Activated CD8-positive, alpha-beta memory T cell treated with anti-CD3 and anti-CD28 coated beads, Interleukin-2, amount 10 ng/mL, durations not matched to agents 7 days and 5 days (primary cell): Measurements from ENCODE around the gene SYNC. TPM values are rescaled to one million over a fixed set of nuclear protein-coding genes. Genes with fewer than 3 reads are reported as not detected.

Source experiments
- ATAC-seq: fragments of 150-1000 bp; cut with Tn5 transposase; one replicate; pipeline ENCODE4 v1.10.0; 2021; ENCODE audit warnings: moderate library complexity
- CTCF ChIA-PET: fragments of 350-600 bp; sonication (Branson Sonifier 250); formaldehyde crosslinking; loops from one replicate; lab custom pipeline; 2021; ENCODE audit warnings: antibody characterized with exemption; lab: Charles Lee
- DNase-seq: peaks from one replicate; pipeline ENCODE4 v3.0.0-alpha.2; 2020
- H3K27ac Mint-ChIP-seq: one replicate; pipeline ENCODE4 v1.8.0; 2021; ENCODE audit warnings: mild to moderate bottlenecking, mixed read lengths
- H3K27me3 Mint-ChIP-seq: one replicate; pipeline ENCODE4 v1.8.0; 2021; ENCODE audit warnings: mixed read lengths
- H3K36me3 Mint-ChIP-seq: one replicate; pipeline ENCODE4 v1.8.0; 2021; ENCODE audit warnings: mild to moderate bottlenecking, mixed read lengths
- H3K4me1 Mint-ChIP-seq: one replicate; pipeline ENCODE4 v1.8.0; 2021; ENCODE audit warnings: mixed read lengths
- H3K4me3 Mint-ChIP-seq: one replicate; pipeline ENCODE4 v1.8.0; 2021; ENCODE audit warnings: mild to moderate bottlenecking, moderate library complexity, mixed read lengths
- H3K9me3 Mint-ChIP-seq: one replicate; pipeline ENCODE4 v1.8.0; 2022; ENCODE audit warnings: low read depth, mixed read lengths
- total RNA-seq, 2 experiments: library from RNA; stranded (reverse); gene quantifications; one replicate each; pipeline ENCODE4 v1.2.3, GENCODE V29; 2021

SYNC gene
- total RNA-seq, 2 experiments from 2014 or later: not detected

- peaks cover 2% of the 10 kb centered on the region for H3K4me1 Mint-ChIP-seq
- DNase-seq (no peak), ATAC-seq (no peak)
- H3K27ac Mint-ChIP-seq: no peak overlapping the region
- H3K4me3 Mint-ChIP-seq: no peak overlapping the region
- H3K9me3 Mint-ChIP-seq: no peaks in the 10 kb centered on the region
- CTCF ChIA-PET: no interaction called here
- H3K36me3 Mint-ChIP-seq: no peaks in the 10 kb centered on the region
- H3K27me3 Mint-ChIP-seq: peaks cover 22% of the 10 kb centered on the region
Observed at GRCh38 chr1:32736812-32737791, 34.5 kb upstream of the SYNC start.

GRCh38 chr1:32733582-32734321, 31.2 kb upstream of the SYNC start:
- peaks cover 8% of the 10 kb centered on the region for H3K27me3 Mint-ChIP-seq
- CTCF ChIA-PET: interaction anchor here (2.5 to 3.0 kb wide), 2 partner anchors 22 to 40 kb away, joined by 9 to 13 read pairs; no protein-coding TSS in a partner anchor

GRCh38 chr1:32729254-32730046, 26.9 kb upstream of the SYNC start:
- Mint-ChIP-seq H3K4me1 (peaks cover 16% of the 10 kb centered on the region), H3K27ac (no peak overlapping the region), H3K9me3 (no peaks in the 10 kb centered on the region), H3K27me3 (peaks cover 3% of the 10 kb centered on the region), H3K36me3 (no peaks in the 10 kb centered on the region), H3K4me3 (no peak overlapping the region)
- DNase-seq: no peak
- CTCF ChIA-PET: interaction anchor here (2.4 to 2.5 kb wide), 2 partner anchors 17 to 43 kb away, joined by 8 to 11 read pairs; no protein-coding TSS in a partner anchor
- ATAC-seq: no peak

More at GRCh38 chr1:32733582-32734321, 31.2 kb upstream of the SYNC start:
- Mint-ChIP-seq H3K4me1 (peaks cover 6% of the 10 kb centered on the region), H3K4me3 (no peak overlapping the region), H3K36me3 (no peaks in the 10 kb centered on the region), H3K27ac (no peak overlapping the region), H3K9me3 (no peaks in the 10 kb centered on the region)
- DNase-seq (no peak), ATAC-seq (no peak)

DNA sequence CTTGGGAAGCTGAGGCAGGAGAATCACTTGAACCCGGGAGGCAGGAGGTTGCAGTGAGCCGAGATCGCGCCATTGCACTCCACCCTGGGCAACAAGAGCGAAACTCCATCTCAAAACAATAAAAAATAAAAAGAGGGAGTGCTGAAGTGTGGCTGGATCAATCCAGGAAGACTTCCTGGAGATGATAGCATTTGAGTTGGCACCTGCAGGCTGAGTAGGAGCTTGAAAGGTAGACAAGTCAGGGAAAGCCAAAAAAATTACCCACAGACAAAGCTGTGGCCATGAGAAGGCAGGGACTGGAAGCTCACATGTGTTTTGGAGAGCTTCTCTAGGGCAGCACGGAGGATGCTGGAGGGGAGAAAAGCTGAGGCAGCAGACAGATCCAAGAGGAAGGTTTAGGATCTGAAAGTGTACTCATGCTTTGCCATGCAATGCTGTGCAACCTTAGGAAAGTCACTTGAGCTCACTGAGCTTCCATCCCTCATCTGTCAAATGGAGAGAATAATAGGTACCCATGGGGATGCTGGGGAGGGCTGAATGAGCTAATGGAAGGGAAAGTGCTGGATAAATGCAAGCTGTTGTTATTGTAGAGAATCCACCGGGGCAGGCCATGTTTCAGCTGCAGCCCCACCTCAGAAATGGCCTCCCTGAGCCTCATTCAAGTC, 26.0 kb upstream of the SYNC start:
- Mint-ChIP-seq H3K4me1 (peaks cover 16% of the 10 kb centered on the region), H3K9me3 (no peaks in the 10 kb centered on the region), H3K36me3 (no peaks in the 10 kb centered on the region), H3K27ac (no peak overlapping the region), H3K4me3 (no peak overlapping the region), H3K27me3 (peaks cover 3% of the 10 kb centered on the region)
- DNase-seq (no peak), ATAC-seq (no peak)
- CTCF ChIA-PET: interaction anchor here (2.4 to 2.5 kb wide), 2 partner anchors 16 to 44 kb away, joined by 8 to 11 read pairs; no protein-coding TSS in a partner anchor

DNA sequence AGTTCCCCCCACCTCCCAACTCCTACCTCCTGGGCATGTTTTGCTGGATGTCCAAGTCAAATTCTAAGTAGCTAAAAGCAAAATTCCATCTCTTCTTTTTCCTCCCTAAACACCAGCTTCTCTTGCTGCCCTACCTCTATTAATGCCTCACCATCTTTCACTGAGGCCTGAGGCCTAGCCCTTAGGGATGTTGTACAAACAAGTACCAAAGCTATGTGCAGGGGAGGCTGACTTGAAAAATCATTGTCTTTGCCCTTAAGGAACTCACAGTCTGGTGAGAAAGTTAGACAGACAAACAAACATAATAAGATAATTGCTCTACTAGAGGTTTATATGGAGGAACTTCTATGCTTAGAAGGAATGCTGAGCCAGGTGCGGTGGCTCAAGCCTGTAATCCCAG, 25.3 kb upstream of the SYNC start:
- H3K27me3 Mint-ChIP-seq: peaks cover 3% of the 10 kb centered on the region
- no peak overlapping the region for H3K27ac Mint-ChIP-seq
- H3K4me1 Mint-ChIP-seq: peaks cover 16% of the 10 kb centered on the region
- ATAC-seq (no peak), DNase-seq (no peak)
- H3K4me3 Mint-ChIP-seq: no peak overlapping the region
- CTCF ChIA-PET: interaction anchor here (0.8 to 3.1 kb wide), 4 partner anchors 15 to 159 kb away, joined by 3 to 12 read pairs (median 10); partner anchors contain the start of gene HPCA
- H3K36me3 Mint-ChIP-seq: no peaks in the 10 kb centered on the region
- no peaks in the 10 kb centered on the region for H3K9me3 Mint-ChIP-seq

DNA sequence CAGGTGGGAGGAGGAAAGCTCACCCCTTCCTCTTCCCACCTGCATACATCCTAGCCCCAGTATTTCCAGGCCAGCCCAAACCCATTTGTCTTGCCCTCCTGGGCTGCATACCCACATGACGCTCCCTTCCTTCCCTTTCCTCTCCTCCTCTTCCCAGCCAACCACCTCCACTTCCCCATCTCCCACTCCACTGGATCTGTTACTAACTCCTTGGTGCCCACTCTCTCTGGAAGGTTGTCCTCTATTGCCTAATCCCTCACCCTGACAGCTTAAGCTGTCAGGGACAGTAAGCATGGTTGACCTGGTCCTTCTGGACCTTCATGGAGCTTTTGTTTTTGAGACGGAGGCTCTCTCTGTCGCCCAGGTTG, 23.0 kb upstream of the SYNC start:
- Mint-ChIP-seq H3K9me3 (no peaks in the 10 kb centered on the region), H3K27me3 (peaks cover 7% of the 10 kb centered on the region), H3K4me3 (no peak overlapping the region), H3K4me1 (peaks cover 10% of the 10 kb centered on the region), H3K36me3 (no peaks in the 10 kb centered on the region), H3K27ac (no peak overlapping the region)
- CTCF ChIA-PET: interaction anchor here (0.9 to 3.1 kb wide), 3 partner anchors 13 to 205 kb away, joined by 3 to 12 read pairs (median 4); no protein-coding TSS in a partner anchor
- DNase-seq: no peak
- ATAC-seq: no peak

DNA sequence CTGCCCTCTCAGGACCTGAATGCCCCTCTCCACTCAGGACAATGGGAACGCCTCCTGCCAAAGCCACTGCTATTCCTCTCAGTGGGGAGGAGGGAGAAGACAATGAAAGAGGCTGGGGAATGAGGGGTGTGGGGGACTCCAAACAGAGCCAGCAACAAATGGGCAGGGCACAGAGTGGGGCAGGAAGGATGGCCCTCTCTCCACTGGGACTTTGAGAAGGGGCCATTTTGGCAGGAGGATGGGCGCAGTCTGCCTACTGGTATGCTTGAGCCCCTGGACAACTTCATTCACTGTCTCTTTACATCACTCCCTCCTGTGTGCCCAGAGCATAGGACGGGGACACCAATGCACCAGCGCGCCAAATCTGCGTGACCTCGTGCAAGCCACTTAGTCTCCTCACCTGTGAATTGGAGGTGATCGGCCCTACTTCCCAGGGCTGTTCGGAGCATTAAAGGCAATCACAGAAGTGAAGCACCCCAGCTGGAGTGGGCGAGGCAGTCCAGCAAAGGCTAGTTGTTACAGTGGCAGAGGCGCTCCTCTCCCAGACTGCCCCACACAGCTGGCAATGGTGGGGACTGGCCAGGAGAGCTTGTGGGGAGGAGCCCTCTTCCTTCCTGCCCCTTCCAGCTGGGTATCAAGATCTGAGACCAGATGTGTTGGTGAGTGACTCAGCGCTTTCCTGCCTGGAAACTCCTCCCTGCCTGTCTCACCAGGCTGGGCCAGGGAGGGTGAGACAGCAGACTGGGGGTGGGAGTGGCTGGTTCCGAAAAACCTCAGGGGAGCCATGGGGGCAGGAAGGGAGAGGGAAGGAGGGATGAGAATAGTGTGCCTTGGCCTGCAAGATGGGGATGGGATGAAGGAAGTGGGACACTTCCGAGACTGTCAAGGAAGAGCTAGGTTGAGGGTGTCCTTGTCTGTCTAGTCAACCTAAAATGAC, 22.4 kb upstream of the SYNC start:
- Mint-ChIP-seq H3K4me3 (no peak overlapping the region), H3K9me3 (no peaks in the 10 kb centered on the region), H3K27me3 (peaks cover 9% of the 10 kb centered on the region), H3K36me3 (no peaks in the 10 kb centered on the region), H3K27ac (peak overlapping the region; percentile 33), H3K4me1 (peaks cover 10% of the 10 kb centered on the region)
- CTCF ChIA-PET: interaction anchor here (0.9 to 4.2 kb wide), 4 partner anchors 13 to 205 kb away, joined by 3 to 15 read pairs (median 8); no protein-coding TSS in a partner anchor
- peak; percentile 39 for ATAC-seq
- DNase-seq: peak; percentile 51

GRCh38 chr1:32719681-32720275, 17.2 kb upstream of the SYNC start:
- no peak overlapping the region for H3K27ac Mint-ChIP-seq
- ATAC-seq (no peak), DNase-seq (no peak)
- H3K4me1 Mint-ChIP-seq: peaks cover 3% of the 10 kb centered on the region
- H3K27me3 Mint-ChIP-seq: peaks cover 6% of the 10 kb centered on the region
- no peaks in the 10 kb centered on the region for H3K9me3 Mint-ChIP-seq
- H3K36me3 Mint-ChIP-seq: no peaks in the 10 kb centered on the region
- no peak overlapping the region for H3K4me3 Mint-ChIP-seq
- CTCF ChIA-PET: no interaction called here

- no peaks in the 10 kb centered on the region for H3K36me3 Mint-ChIP-seq
- H3K9me3 Mint-ChIP-seq: no peaks in the 10 kb centered on the region
- no peak overlapping the region for H3K27ac Mint-ChIP-seq
- ATAC-seq: no peak
- peaks cover 6% of the 10 kb centered on the region for H3K27me3 Mint-ChIP-seq
- H3K4me1 Mint-ChIP-seq: peaks cover 3% of the 10 kb centered on the region
- no peak overlapping the region for H3K4me3 Mint-ChIP-seq
- CTCF ChIA-PET: interaction anchor here (8.5 kb wide), 1 partner anchor 156 kb away, joined by 101 read pairs; no protein-coding TSS in a partner anchor
- DNase-seq: no peak
Observed at GRCh38 chr1:32718527-32718926, 16.0 kb upstream of the SYNC start.

- CTCF ChIA-PET: interaction anchor here (0.8 to 8.5 kb wide), 2 partner anchors 156 to 363 kb away, joined by 3 to 101 read pairs; partner anchors contain the start of gene AZIN2
- H3K27ac Mint-ChIP-seq: no peak overlapping the region
- ATAC-seq (no peak), DNase-seq (no peak)
- H3K36me3 Mint-ChIP-seq: no peaks in the 10 kb centered on the region
- no peak overlapping the region for H3K4me3 Mint-ChIP-seq
- peaks cover 3% of the 10 kb centered on the region for H3K4me1 Mint-ChIP-seq
- H3K9me3 Mint-ChIP-seq: no peaks in the 10 kb centered on the region
- peaks cover 6% of the 10 kb centered on the region for H3K27me3 Mint-ChIP-seq
Observed at GRCh38 chr1:32718036-32718435, 15.5 kb upstream of the SYNC start.

GRCh38 chr1:32717503-32717902, 14.9 kb upstream of the SYNC start:
- Mint-ChIP-seq H3K27ac (no peak overlapping the region), H3K36me3 (no peaks in the 10 kb centered on the region), H3K9me3 (no peaks in the 10 kb centered on the region), H3K4me1 (peaks cover 5% of the 10 kb centered on the region), H3K4me3 (no peak overlapping the region), H3K27me3 (peaks cover 6% of the 10 kb centered on the region)
- CTCF ChIA-PET: interaction anchor here (0.8 to 8.5 kb wide), 2 partner anchors 157 to 364 kb away, joined by 3 to 101 read pairs; partner anchors contain the start of gene AZIN2
- ATAC-seq: no peak
- no peak for DNase-seq
